Cardiac muscle cell (in vitro differentiated cells and primary cell): ENCODE data around the gene SPATA7. TPM values are rescaled to one million over a fixed set of nuclear protein-coding genes. Genes with fewer than 3 reads are reported as not detected.

ENCODE experiments used
- DNase-seq, 2 donors: peaks; one replicate each; pipeline versions ENCODE4 v3.0.0 to v3.0.0-alpha.2; 2010 to 2017; ENCODE audit warnings: low read depth in 1 of 2, low spot score in 1 of 2
- H3K27ac ChIP-seq: fragments of 200-600 bp; sonication (generic); 2 replicates; pipeline ENCODE4 v1.5.1; 2016
- H3K27me3 ChIP-seq: fragments of 200-600 bp; sonication (generic); 2 replicates; pipeline ENCODE4 v1.6.0; 2016; ENCODE audit warnings: control low read depth
- H3K36me3 ChIP-seq: fragments of 200-600 bp; sonication (generic); 2 replicates; pipeline ENCODE4 v1.5.1; 2016; ENCODE audit warnings: control low read depth
- H3K4me1 ChIP-seq: fragments of 200-600 bp; sonication (generic); 2 replicates; pipeline ENCODE4 v1.8.1; 2017; ENCODE audit warnings: low read depth, mild to moderate bottlenecking, mixed run types
- H3K4me3 ChIP-seq: fragments of 200-600 bp; sonication (generic); 2 replicates; pipeline ENCODE4 v1.5.1; 2016; ENCODE audit warnings: mild to moderate bottlenecking
- H3K9me3 ChIP-seq: fragments of 200-600 bp; sonication (generic); 2 replicates; pipeline ENCODE4 v1.5.1; 2017; ENCODE audit warnings: low read depth, mild to moderate bottlenecking, control low read depth
- CTCF ChIP-seq: IDR thresholded peaks from 2 replicates; pipeline ENCODE4 v1.5.1; 2012; ENCODE audit warnings: low read depth, mild to moderate bottlenecking, low read length
- polyA plus RNA-seq: library from polyadenylated mRNA; unstranded; fragments of >200 nt; fragmentation: Nextera tagmentation; extraction: Ambion mirVana; gene quantifications from 2 replicates; pipeline ENCODE4 v1.2.1, GENCODE V29; 2016
- total RNA-seq: library from RNA; depleted of rRNA; stranded (reverse); fragments of >200 nt; gene quantifications from 2 replicates; pipeline ENCODE4 v1.2.3, GENCODE V29; 2016

SPATA7 gene
- total and polyA plus RNA-seq, 2 experiments from 2014 or later, result 19.1 to 38.5 TPM

GRCh38 chr14:88351966-88352691, 33.3 kb upstream of the SPATA7 start:
- Histone ChIP-seq H3K27ac (no peak overlapping the region), H3K4me1 (peaks cover 17% of the 10 kb centered on the region), H3K36me3 (no peaks in the 10 kb centered on the region), H3K4me3 (no peak overlapping the region), H3K27me3 (no peaks in the 10 kb centered on the region), H3K9me3 (no peaks in the 10 kb centered on the region)
- no peak for TF ChIP-seq CTCF
- peak; percentile 11 to 60 for DNase-seq

GRCh38 chr14:88352698-88353097, 32.8 kb upstream of the SPATA7 start:
- Histone ChIP-seq H3K36me3 (no peaks in the 10 kb centered on the region), H3K4me3 (no peak overlapping the region), H3K27me3 (no peaks in the 10 kb centered on the region), H3K9me3 (no peaks in the 10 kb centered on the region), H3K4me1 (peaks cover 17% of the 10 kb centered on the region), H3K27ac (no peak overlapping the region)
- peak in 1 of 2 donors; percentile 0 for DNase-seq
- no peak for TF ChIP-seq CTCF

- no peak for TF ChIP-seq CTCF
- no peak overlapping the region for H3K27ac ChIP-seq
- DNase-seq, result no peak
Measured at GRCh38 chr14:88354358-88354757, 31.1 kb upstream of the SPATA7 start.

GRCh38 chr14:88359500-88359899, 26.0 kb upstream of the SPATA7 start:
- Histone ChIP-seq H3K4me1 (no peaks in the 10 kb centered on the region), H3K27me3 (no peaks in the 10 kb centered on the region), H3K36me3 (no peaks in the 10 kb centered on the region), H3K9me3 (no peaks in the 10 kb centered on the region), H3K27ac (no peak overlapping the region), H3K4me3 (no peak overlapping the region)
- no peak for TF ChIP-seq CTCF
- no peak for DNase-seq

More at GRCh38 chr14:88354358-88354757, 31.1 kb upstream of the SPATA7 start:
- Histone ChIP-seq H3K4me3 (no peak overlapping the region), H3K9me3 (no peaks in the 10 kb centered on the region), H3K27me3 (no peaks in the 10 kb centered on the region), H3K4me1 (peaks cover 7% of the 10 kb centered on the region), H3K36me3 (no peaks in the 10 kb centered on the region)

GRCh38 chr14:88363644-88364043, 21.8 kb upstream of the SPATA7 start:
- no peak overlapping the region for H3K4me3 ChIP-seq
- no peak overlapping the region for H3K27ac ChIP-seq
- DNase-seq, result no peak
- no peak for TF ChIP-seq CTCF
- no peaks in the 10 kb centered on the region for H3K4me1 ChIP-seq
- no peaks in the 10 kb centered on the region for H3K36me3 ChIP-seq
- no peaks in the 10 kb centered on the region for H3K9me3 ChIP-seq
- no peaks in the 10 kb centered on the region for H3K27me3 ChIP-seq
